Mononuclear cell (primary cell): Measurements from ENCODE around the gene OTUD3. TPM values are rescaled to one million over a fixed set of nuclear protein-coding genes. Genes with fewer than 3 reads are reported as not detected.

ENCODE experiments used
- H3K27me3 ChIP-seq: 2 replicates; pipeline ENCODE4 v1.6.0; 2011; ENCODE audit warnings: low read length, control low read depth; ENCODE audit not compliant: insufficient read depth
- H3K4me1 ChIP-seq: 2 replicates; pipeline ENCODE4 v1.5.1; 2011; ENCODE audit warnings: mild to moderate bottlenecking, low read length, control low read depth; ENCODE audit not compliant: insufficient read depth
- H3K4me3 ChIP-seq: 2 replicates; pipeline ENCODE4 v1.5.1; 2011; ENCODE audit warnings: mild to moderate bottlenecking, low read length, moderate library complexity
- H3K9me3 ChIP-seq: 2 replicates; pipeline ENCODE4 v1.5.1; 2011; ENCODE audit warnings: low read depth, mild to moderate bottlenecking, control low read depth, low read length
- total RNA-seq: library from RNA; depleted of rRNA; stranded (reverse); fragments of >200 nt; gene quantifications from one replicate; pipeline ENCODE4 v1.2.3, GENCODE V29; 2012

Gene OTUD3
- total RNA-seq, 1 donor = 8.7 TPM

- Histone ChIP-seq H3K27me3 (peaks cover 6% of the 10 kb centered on the region), H3K4me3 (no peak overlapping the region), H3K9me3 (no peaks in the 10 kb centered on the region), H3K4me1 (no peaks in the 10 kb centered on the region)
Observed at GRCh38 chr1:19941206-19941568, 59.0 kb downstream of the OTUD3 start.

DNA sequence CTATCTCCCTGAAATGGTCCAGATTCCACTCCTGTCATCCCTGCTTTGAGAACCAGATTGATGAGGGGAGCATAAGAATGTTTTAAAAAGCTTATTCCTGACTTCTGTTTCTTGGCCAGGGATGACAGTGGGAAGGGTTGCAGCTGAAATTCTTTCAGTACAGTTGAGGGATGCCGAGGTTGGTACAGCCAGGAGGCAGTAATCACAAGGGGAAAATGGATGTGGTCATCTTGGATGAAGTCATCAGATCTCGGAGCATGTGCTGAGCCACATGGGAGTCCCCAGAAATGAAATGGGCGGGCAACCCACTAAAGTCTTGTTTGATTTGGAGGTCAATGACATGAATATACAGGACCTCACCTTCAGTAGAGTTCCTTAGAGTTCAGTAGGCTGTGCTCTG lies 59.9 kb downstream of the OTUD3 start:
- peaks cover 8% of the 10 kb centered on the region for H3K27me3 ChIP-seq
- no peaks in the 10 kb centered on the region for H3K9me3 ChIP-seq
- H3K4me1 ChIP-seq = no peaks in the 10 kb centered on the region
- no peak overlapping the region for H3K4me3 ChIP-seq

- Histone ChIP-seq H3K9me3 (no peaks in the 10 kb centered on the region), H3K27me3 (peaks cover 8% of the 10 kb centered on the region), H3K4me3 (no peak overlapping the region), H3K4me1 (no peaks in the 10 kb centered on the region)
Observed at GRCh38 chr1:19942657-19943056, 60.5 kb downstream of the OTUD3 start.

DNA sequence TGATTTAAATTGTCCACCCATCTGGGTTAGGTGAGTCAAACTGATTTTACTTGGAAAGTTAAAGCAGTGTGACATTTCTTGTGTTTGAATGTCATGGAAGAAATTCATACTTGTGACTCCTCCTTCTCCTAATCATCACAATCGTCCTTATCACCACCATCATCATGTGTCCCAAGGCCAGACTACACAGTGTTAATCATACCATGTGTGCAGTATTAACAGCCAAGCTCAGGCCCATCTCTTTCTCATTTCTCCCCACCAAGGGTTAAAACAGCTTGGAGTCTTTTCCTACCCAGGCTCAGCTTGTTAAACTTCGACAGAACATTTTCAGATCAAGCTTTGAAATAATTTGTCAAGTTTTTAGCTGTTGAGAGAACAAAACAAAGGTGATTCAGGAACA lies 63.7 kb downstream of the OTUD3 start:
- peaks cover 8% of the 10 kb centered on the region for H3K27me3 ChIP-seq
- H3K4me1 ChIP-seq = no peaks in the 10 kb centered on the region
- no peaks in the 10 kb centered on the region for H3K9me3 ChIP-seq
- H3K4me3 ChIP-seq = no peak overlapping the region

GRCh38 chr1:19946331-19946751 lies 64.1 kb downstream of the OTUD3 start:
- Histone ChIP-seq H3K9me3 (no peaks in the 10 kb centered on the region), H3K4me3 (no peak overlapping the region), H3K27me3 (peaks cover 8% of the 10 kb centered on the region)

DNA sequence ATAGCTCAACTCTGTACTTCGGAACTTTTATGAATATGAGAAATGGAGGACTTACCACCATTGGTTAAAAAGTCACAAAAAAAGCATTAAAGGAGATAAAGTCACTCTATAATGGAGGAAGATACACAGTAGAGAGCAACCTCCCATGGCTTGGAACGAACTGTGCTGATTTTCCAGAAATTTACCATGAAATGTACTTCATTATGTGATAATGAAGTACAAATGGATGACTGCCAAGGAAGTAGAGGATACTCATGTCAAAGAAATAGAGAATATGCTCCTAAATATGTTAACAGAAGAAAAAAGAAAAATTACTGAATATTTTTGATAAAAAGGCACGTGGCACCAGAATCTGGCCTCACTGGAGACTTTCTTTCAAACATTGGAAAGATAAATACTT lies 64.8 kb downstream of the OTUD3 start:
- Histone ChIP-seq H3K27me3 (peaks cover 8% of the 10 kb centered on the region), H3K9me3 (no peaks in the 10 kb centered on the region)

More at GRCh38 chr1:19946331-19946751, 64.1 kb downstream of the OTUD3 start:
- H3K4me1 ChIP-seq = no peaks in the 10 kb centered on the region

DNA sequence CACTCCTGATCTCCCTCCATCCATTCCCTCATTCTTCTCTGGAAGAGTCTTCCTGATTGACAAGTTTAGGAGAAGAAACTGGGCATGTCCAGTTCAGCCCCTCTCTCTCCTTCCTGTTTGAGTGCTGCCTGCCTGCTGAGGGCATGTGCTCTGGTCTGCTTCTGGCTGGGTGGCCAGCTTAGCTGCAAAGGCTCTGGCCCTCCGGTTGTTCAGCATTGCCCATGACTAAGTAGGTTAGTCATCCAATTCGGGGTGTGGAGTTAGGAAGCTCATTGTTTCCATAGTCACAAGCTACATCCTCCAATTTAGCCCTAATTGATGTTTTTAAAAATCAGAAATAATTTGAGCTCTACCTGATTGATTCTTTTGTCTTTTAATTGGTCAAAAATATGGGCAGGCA lies 66.8 kb downstream of the OTUD3 start:
- Histone ChIP-seq H3K9me3 (no peaks in the 10 kb centered on the region), H3K4me3 (no peak overlapping the region), H3K4me1 (no peaks in the 10 kb centered on the region), H3K27me3 (peaks cover 8% of the 10 kb centered on the region)

More for the DNA sequence above, 64.8 kb downstream of the OTUD3 start:
- Histone ChIP-seq H3K4me1 (no peaks in the 10 kb centered on the region), H3K4me3 (no peak overlapping the region)

DNA sequence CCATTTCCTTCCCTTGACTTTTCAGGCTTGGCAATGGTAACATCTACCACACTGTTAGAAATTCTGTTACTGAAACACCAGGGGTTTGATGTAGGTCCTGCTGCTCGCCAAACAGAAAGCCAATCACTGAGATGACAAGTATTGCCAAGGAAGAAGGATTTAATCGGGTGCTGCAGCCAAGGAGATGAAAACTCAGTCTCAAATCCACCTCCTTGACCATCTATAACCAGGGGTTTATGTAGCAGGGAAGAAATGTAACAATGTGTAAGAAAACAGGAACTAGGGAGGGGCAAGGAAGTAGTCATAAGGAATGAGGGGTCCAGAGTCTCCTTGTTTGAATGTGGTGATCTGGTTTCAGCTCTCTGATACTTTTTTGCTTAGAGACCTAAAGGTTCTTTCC lies 71.9 kb downstream of the OTUD3 start:
- Histone ChIP-seq H3K4me3 (no peak overlapping the region), H3K27me3 (no peaks in the 10 kb centered on the region), H3K9me3 (no peaks in the 10 kb centered on the region), H3K4me1 (no peaks in the 10 kb centered on the region)

- Histone ChIP-seq H3K4me1 (no peaks in the 10 kb centered on the region), H3K4me3 (no peak overlapping the region), H3K27me3 (no peaks in the 10 kb centered on the region), H3K9me3 (no peaks in the 10 kb centered on the region)
Observed at GRCh38 chr1:19955534-19956170, 73.5 kb downstream of the OTUD3 start.

- H3K27me3 ChIP-seq = no peaks in the 10 kb centered on the region
- H3K4me3 ChIP-seq = no peak overlapping the region
- H3K4me1 ChIP-seq = no peaks in the 10 kb centered on the region
- no peaks in the 10 kb centered on the region for H3K9me3 ChIP-seq
Observed at GRCh38 chr1:19957779-19958178, 75.6 kb downstream of the OTUD3 start.

DNA sequence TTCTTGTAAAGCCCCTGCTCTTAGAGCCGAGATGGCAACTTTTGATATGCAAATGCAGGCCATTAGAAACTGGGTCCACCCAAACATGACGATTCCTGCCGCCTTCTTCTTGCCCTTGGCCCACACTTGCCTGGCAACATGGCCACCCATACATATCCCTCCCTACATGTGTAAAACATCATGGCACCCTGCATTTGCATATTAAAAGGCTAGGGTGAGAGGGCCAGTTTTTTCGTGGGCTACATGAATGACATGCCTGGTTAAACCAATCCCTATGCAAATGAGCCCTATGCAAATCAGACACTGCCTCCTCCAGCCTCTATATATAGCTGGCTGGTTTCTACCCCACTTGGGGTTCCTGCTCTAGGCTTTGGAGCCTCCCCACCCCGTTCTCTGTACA lies 78.4 kb downstream of the OTUD3 start:
- H3K9me3 ChIP-seq = no peaks in the 10 kb centered on the region
- H3K4me1 ChIP-seq = no peaks in the 10 kb centered on the region
- no peak overlapping the region for H3K4me3 ChIP-seq
- H3K27me3 ChIP-seq = no peaks in the 10 kb centered on the region

Other genes starting within 250 kb of the OTUD3 start
- gene NBL1, start 238.1 kb upstream of the OTUD3 start, total RNA-seq = 5.7 TPM
- 0.31 TPM for gene HTR6, start 217.5 kb upstream of the OTUD3 start, total RNA-seq
- 11.1 TPM for gene TMCO4, start 82.5 kb upstream of the OTUD3 start, total RNA-seq
- not detected for gene RNF186, start 67.1 kb upstream of the OTUD3 start, total RNA-seq
- not detected for gene PLA2G2E, start 41.2 kb downstream of the OTUD3 start, total RNA-seq
- gene PLA2G2A, start 97.2 kb downstream of the OTUD3 start, total RNA-seq = not detected
- not detected for gene PLA2G5, start 187.8 kb downstream of the OTUD3 start, total RNA-seq
- not detected for gene PLA2G2D, start 237.1 kb downstream of the OTUD3 start, total RNA-seq